Kidney epithelial cell (primary cell): ENCODE data around the gene SNX8. TPM values are rescaled to one million over a fixed set of nuclear protein-coding genes. Genes with fewer than 3 reads are reported as not detected.

Source experiments
- DNase-seq: peaks from one replicate; pipeline ENCODE4 v3.0.0-alpha.2; 2010; ENCODE audit warnings: low read depth
- H3K27me3 ChIP-seq: 2 replicates; pipeline ENCODE4 v1.6.0; 2011; ENCODE audit warnings: low read length; ENCODE audit not compliant: control insufficient read depth, insufficient read depth
- H3K36me3 ChIP-seq: 2 replicates; pipeline ENCODE4 v1.5.1; 2011; ENCODE audit warnings: low read length; ENCODE audit not compliant: control insufficient read depth, insufficient read depth
- H3K4me3 ChIP-seq: 2 replicates; pipeline ENCODE4 v1.5.1; 2011; ENCODE audit warnings: low read depth, mild to moderate bottlenecking, control low read depth, low read length
- CTCF ChIP-seq: IDR thresholded peaks from 2 replicates; pipeline ENCODE4 v1.5.1; 2011; ENCODE audit warnings: mild to moderate bottlenecking, moderate library complexity, low read length, control low read depth, inconsistent platforms; ENCODE audit not compliant: insufficient read depth, poor library complexity, severe bottlenecking
- total RNA-seq: library from RNA; depleted of rRNA; stranded (reverse); fragments of >200 nt; gene quantifications from 2 replicates; pipeline ENCODE4 v1.2.3, GENCODE V29; 2015

SNX8 gene
- total RNA-seq, 1 donor from 2014 or later, result 47.7 TPM

DNA sequence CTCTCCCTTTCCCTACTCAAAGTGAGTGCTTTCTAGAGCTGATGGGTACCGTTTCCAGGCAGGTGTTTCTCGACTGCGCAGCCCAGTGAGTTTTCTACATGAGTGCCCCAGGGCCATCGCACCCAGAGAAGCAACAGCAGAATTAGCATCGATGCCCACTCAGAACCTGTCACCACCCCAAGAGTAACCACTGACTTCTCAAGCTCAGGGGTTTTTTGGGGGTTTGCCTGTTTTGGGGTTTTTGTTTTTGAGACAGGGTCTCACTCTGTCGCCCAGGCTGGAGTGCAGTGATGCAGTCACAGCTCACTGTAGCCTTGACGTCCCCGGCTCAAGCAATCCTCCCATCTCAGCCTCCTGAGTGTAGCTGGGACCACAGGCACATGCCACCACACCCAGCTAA lies 25.7 kb downstream of the SNX8 start:
- no peaks in the 10 kb centered on the region for H3K27me3 ChIP-seq
- no peak overlapping the region for H3K4me3 ChIP-seq
- no peak for TF ChIP-seq CTCF
- no peaks in the 10 kb centered on the region for H3K36me3 ChIP-seq
- no peak for DNase-seq

GRCh38 chr7:2287745-2288144 lies 26.5 kb downstream of the SNX8 start:
- TF ChIP-seq CTCF, result no peak
- no peak for DNase-seq
- H3K27me3 ChIP-seq, result no peaks in the 10 kb centered on the region
- H3K4me3 ChIP-seq, result no peak overlapping the region
- no peaks in the 10 kb centered on the region for H3K36me3 ChIP-seq

- Histone ChIP-seq H3K27me3 (no peaks in the 10 kb centered on the region), H3K36me3 (no peaks in the 10 kb centered on the region), H3K4me3 (no peak overlapping the region)
- TF ChIP-seq CTCF, result no peak
- no peak for DNase-seq
Observed at GRCh38 chr7:2283074-2283473, 31.2 kb downstream of the SNX8 start.

GRCh38 chr7:2282185-2282751 lies 32.0 kb downstream of the SNX8 start:
- TF ChIP-seq CTCF, result no peak
- DNase-seq, result no peak
- Histone ChIP-seq H3K27me3 (no peaks in the 10 kb centered on the region), H3K36me3 (no peaks in the 10 kb centered on the region), H3K4me3 (no peak overlapping the region)

DNA sequence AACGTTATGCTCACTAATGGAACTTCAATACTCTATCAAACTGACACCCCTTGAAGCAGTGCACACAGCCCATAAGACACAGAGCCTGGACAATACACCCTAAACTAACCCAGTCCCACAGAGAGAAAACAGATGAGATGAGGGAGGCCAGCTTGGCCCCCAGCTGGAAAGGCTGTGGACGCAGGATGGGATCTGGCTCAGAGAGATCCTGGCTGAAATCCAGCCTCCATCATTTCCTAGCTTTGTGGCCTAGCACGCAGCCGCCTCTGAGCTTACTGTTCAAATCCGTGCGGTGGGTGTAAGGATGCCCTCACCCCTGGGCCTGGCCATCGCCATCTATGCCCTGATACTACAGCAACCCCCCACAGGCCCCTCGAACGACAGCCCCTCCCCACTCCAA lies 32.7 kb downstream of the SNX8 start:
- H3K36me3 ChIP-seq, result no peaks in the 10 kb centered on the region
- no peak overlapping the region for H3K4me3 ChIP-seq
- no peak for TF ChIP-seq CTCF
- no peaks in the 10 kb centered on the region for H3K27me3 ChIP-seq
- no peak for DNase-seq

GRCh38 chr7:2280424-2280823 lies 33.8 kb downstream of the SNX8 start:
- TF ChIP-seq CTCF, result no peak
- DNase-seq, result no peak
- no peak overlapping the region for H3K4me3 ChIP-seq
- H3K36me3 ChIP-seq, result no peaks in the 10 kb centered on the region
- H3K27me3 ChIP-seq, result no peaks in the 10 kb centered on the region
